NCI-H2196 (cell line): Measurements from ENCODE around the gene SLC16A9.
A peak's percentile ranks its signal among the peaks of the same experiment; 100 is the strongest.
"Not testable (repeated sequence)": the region's sequence is repeated elsewhere in the genome, so short reads cannot be mapped to it uniquely, and the experiment has no call there.

Experiments used
- DNase-seq: peaks from one replicate; lab custom pipeline; 2025; ENCODE audit not compliant: unreplicated experiment; lab: John Stamatoyannopoulos, UW

Gene SLC16A9

GRCh38 chr10:59709395-59710125 is at the start of gene SLC16A9:
SLC16A9 (minus strand) TSS chr10:59709850; CDS start chr10:59684291, 25,559 bp downstream.
- peak; percentile 10 for DNase-seq

GRCh38 chr10:59757966-59758365 is 48.3 kb upstream of the SLC16A9 start:
- DNase-seq, result no peak

- no peak for DNase-seq
Measured at GRCh38 chr10:59754951-59755350, 45.3 kb upstream of the SLC16A9 start.

GRCh38 chr10:59753267-59753666 is 43.6 kb upstream of the SLC16A9 start, which contains the start of gene MRLN:
MRLN (minus strand) TSS chr10:59753455.
- no peak for DNase-seq

GRCh38 chr10:59752278-59752940 is 42.8 kb upstream of the SLC16A9 start:
- no peak for DNase-seq

GRCh38 chr10:59750155-59750945 is 40.7 kb upstream of the SLC16A9 start:
- no peak for DNase-seq

GRCh38 chr10:59748834-59749233 is 39.2 kb upstream of the SLC16A9 start:
- no peak for DNase-seq

GRCh38 chr10:59745163-59745650 is 35.6 kb upstream of the SLC16A9 start:
- no peak for DNase-seq

GRCh38 chr10:59744762-59745161 is 35.1 kb upstream of the SLC16A9 start:
- DNase-seq, result not testable (repeated sequence)

- DNase-seq, result not testable (repeated sequence)
Measured at GRCh38 chr10:59744156-59744555, 34.5 kb upstream of the SLC16A9 start.

- no peak for DNase-seq
Measured at GRCh38 chr10:59741583-59741982, 31.9 kb upstream of the SLC16A9 start.

- no peak for DNase-seq
Measured at GRCh38 chr10:59741048-59741447, 31.4 kb upstream of the SLC16A9 start.

GRCh38 chr10:59736749-59737148 is 27.1 kb upstream of the SLC16A9 start:
- DNase-seq, result no peak

- no peak for DNase-seq
Measured at GRCh38 chr10:59735296-59735695, 25.6 kb upstream of the SLC16A9 start.

- DNase-seq, result no peak
Measured at GRCh38 chr10:59734014-59734462, 24.4 kb upstream of the SLC16A9 start.

- DNase-seq, result not testable (repeated sequence)
Measured at GRCh38 chr10:59733321-59734013, 23.8 kb upstream of the SLC16A9 start.

- not testable (repeated sequence) for DNase-seq
Measured at GRCh38 chr10:59732849-59733248, 23.2 kb upstream of the SLC16A9 start.

- DNase-seq, result not testable (repeated sequence)
Measured at GRCh38 chr10:59729167-59729566, 19.5 kb upstream of the SLC16A9 start.

GRCh38 chr10:59724098-59724938 is 14.7 kb upstream of the SLC16A9 start:
- DNase-seq, result no peak

- DNase-seq, result no peak
Measured at GRCh38 chr10:59720377-59720776, 10.7 kb upstream of the SLC16A9 start.
